ENCODE results near the gene SPTBN1. TPM values are rescaled to one million over a fixed set of nuclear protein-coding genes. Genes with fewer than 3 reads are reported as not detected.

SPTBN1 gene
- total RNA-seq: 100 to 1,000 TPM; 415 to 524 TPM

DNA sequence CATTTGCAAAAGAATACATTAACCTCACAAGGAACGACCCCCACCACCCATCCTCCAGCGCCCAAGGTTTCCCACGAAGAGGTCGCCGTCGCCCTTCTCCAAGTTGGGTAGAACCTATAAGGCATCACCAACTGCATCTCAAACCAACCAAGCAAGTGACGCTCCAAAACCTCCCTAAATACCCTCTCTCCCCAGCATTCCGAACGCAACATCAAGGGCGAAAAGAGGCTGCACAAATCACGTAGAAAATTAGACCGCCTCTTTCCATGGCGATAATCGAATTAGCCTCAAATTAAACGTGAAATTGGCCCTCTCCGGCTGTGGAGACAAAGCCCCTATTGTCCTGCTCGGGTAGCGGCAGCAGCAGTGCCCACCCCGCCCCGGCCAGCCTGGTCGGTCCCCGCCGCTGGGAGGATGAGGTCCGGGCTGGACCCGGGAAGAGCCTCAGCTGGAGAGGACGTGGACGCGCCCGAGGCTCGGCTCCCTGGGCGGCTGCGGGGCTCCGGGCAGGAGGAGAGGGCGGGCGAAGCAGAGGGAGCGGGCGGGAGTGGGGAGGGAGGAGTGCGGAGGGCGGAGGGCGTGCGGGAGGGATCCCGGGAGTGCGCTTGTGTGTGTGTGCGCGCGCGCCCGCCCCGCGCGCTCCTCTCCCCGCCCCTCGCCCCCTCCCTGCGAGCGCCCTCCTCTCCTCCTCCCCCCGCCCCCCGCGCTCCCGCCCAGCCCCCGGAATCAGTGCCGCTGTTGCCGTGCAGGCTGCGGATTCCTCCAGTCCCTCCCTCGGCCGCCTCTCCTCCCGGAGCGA lies at the start of gene SPTBN1:
Gene SPTBN1, plus strand, starts transcription at position 765 of the 799 bp plus-strand sequence. CDS start 70,092 bp downstream, outside the sequence.
- H3K27ac ChIP-seq: peak within 1 kb of the TSS; percentile 97
- H3K36me3 ChIP-seq: no peaks in the 10 kb centered on the region
- TF ChIP-seq, protein P1, sequence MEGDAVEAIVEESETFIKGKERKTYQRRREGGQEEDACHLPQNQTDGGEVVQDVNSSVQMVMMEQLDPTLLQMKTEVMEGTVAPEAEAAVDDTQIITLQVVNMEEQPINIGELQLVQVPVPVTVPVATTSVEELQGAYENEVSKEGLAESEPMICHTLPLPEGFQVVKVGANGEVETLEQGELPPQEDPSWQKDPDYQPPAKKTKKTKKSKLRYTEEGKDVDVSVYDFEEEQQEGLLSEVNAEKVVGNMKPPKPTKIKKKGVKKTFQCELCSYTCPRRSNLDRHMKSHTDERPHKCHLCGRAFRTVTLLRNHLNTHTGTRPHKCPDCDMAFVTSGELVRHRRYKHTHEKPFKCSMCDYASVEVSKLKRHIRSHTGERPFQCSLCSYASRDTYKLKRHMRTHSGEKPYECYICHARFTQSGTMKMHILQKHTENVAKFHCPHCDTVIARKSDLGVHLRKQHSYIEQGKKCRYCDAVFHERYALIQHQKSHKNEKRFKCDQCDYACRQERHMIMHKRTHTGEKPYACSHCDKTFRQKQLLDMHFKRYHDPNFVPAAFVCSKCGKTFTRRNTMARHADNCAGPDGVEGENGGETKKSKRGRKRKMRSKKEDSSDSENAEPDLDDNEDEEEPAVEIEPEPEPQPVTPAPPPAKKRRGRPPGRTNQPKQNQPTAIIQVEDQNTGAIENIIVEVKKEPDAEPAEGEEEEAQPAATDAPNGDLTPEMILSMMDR (IDR thresholded peaks at IDR 0.05): no peak
- H3K27me3 ChIP-seq (replicated peaks; ENCODE audit: insufficient read depth): no peaks in the 10 kb centered on the region
- ATAC-seq (ENCODE audit: insufficient number of reproducible peaks, low FRiP score, low read depth): peak; percentile 70
- peak; percentile 64 for DNase-seq (ENCODE audit: low spot score)
- H3K4me3 ChIP-seq: peak within 1 kb of the TSS; percentile 82
- H3K9me3 ChIP-seq: no peaks in the 10 kb centered on the region
- H3K4me1 ChIP-seq (ENCODE audit: control insufficient read depth in 1 of 2, low read depth in 2 of 2): peaks cover 7 to 34% of the 10 kb centered on the region in 2 donors

- ATAC-seq (ENCODE audit: insufficient number of reproducible peaks, low FRiP score, low read depth): no peak
Observed at GRCh38 chr2:54407693-54408092, 48.4 kb upstream of the SPTBN1 start.

GRCh38 chr2:54408288-54408687 lies 47.8 kb upstream of the SPTBN1 start:
- no peaks in the 10 kb centered on the region for H3K9me3 ChIP-seq
- no peaks in the 10 kb centered on the region for H3K27me3 ChIP-seq (replicated peaks; ENCODE audit: insufficient read depth)
- DNase-seq (ENCODE audit: low spot score) (no peak), ATAC-seq (ENCODE audit: insufficient number of reproducible peaks, low FRiP score, low read depth) (no peak)
- no peak overlapping the region for H3K4me3 ChIP-seq
- H3K27ac ChIP-seq: no peak overlapping the region
- H3K36me3 ChIP-seq: no peaks in the 10 kb centered on the region
- TF ChIP-seq, protein P1 (IDR thresholded peaks at IDR 0.05): no peak
- no peaks in the 10 kb centered on the region for H3K4me1 ChIP-seq (ENCODE audit: control insufficient read depth in 1 of 2, low read depth in 2 of 2)

More at GRCh38 chr2:54407693-54408092, 48.4 kb upstream of the SPTBN1 start:
- TF ChIP-seq, protein P1 (IDR thresholded peaks at IDR 0.05): no peak
- no peak overlapping the region for H3K27ac ChIP-seq
- H3K4me3 ChIP-seq: no peak overlapping the region
- no peaks in the 10 kb centered on the region for H3K27me3 ChIP-seq (replicated peaks; ENCODE audit: insufficient read depth)
- H3K9me3 ChIP-seq: no peaks in the 10 kb centered on the region
- DNase-seq (ENCODE audit: low spot score): no peak
- peaks cover 0 to under 1% of the 10 kb centered on the region in 2 donors for H3K4me1 ChIP-seq (ENCODE audit: control insufficient read depth in 1 of 2, low read depth in 2 of 2)
- H3K36me3 ChIP-seq: no peaks in the 10 kb centered on the region

DNA sequence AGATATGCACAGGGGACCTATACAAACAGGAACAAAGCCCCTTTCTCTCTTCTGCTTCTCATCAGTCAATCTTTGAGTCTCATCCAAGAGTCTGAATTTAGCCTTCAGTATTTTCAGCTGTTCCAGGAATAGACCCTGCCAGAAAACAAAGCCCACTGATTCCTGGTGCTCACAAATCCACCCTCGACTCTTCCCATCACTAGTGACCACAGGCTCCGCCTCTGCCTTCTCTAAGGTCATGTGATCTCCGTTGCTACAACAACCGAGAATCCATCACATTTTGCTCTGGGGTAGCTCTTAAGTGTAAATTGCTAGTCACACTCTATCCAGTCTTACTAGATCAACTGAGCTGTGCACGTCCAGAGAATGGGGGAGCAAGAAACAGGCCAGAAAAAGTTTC lies 46.4 kb upstream of the SPTBN1 start:
- Histone ChIP-seq H3K27me3 (replicated peaks; ENCODE audit: insufficient read depth) (no peaks in the 10 kb centered on the region), H3K9me3 (no peaks in the 10 kb centered on the region), H3K4me3 (no peak overlapping the region), H3K4me1 (ENCODE audit: control insufficient read depth in 1 of 2, low read depth in 2 of 2) (no peaks in the 10 kb centered on the region), H3K36me3 (no peaks in the 10 kb centered on the region), H3K27ac (no peak overlapping the region)
- ATAC-seq (ENCODE audit: insufficient number of reproducible peaks, low FRiP score, low read depth) (no peak), DNase-seq (ENCODE audit: low spot score) (no peak)
- TF ChIP-seq, protein P1 (IDR thresholded peaks at IDR 0.05): no peak

- no peaks in the 10 kb centered on the region for H3K4me1 ChIP-seq (ENCODE audit: control insufficient read depth in 1 of 2, low read depth in 2 of 2)
- H3K4me3 ChIP-seq: no peak overlapping the region
- no peaks in the 10 kb centered on the region for H3K36me3 ChIP-seq
- no peaks in the 10 kb centered on the region for H3K9me3 ChIP-seq
- H3K27ac ChIP-seq: no peak overlapping the region
- DNase-seq (ENCODE audit: low spot score) (no peak), ATAC-seq (ENCODE audit: insufficient number of reproducible peaks, low FRiP score, low read depth) (no peak)
- TF ChIP-seq, protein P1 (IDR thresholded peaks at IDR 0.05): no peak
- H3K27me3 ChIP-seq (replicated peaks; ENCODE audit: insufficient read depth): no peaks in the 10 kb centered on the region
Observed at GRCh38 chr2:54411801-54412354, 44.2 kb upstream of the SPTBN1 start.
